OCI-LY7 (cell line): ENCODE results near the gene NCOA7. TPM values are rescaled to one million over a fixed set of nuclear protein-coding genes. Genes with fewer than 3 reads are reported as not detected.

Experiments
- BruUV-seq: library from RNA; stranded (reverse); fragments of 400-500 nt; replicated peaks from 2 replicates; lab custom pipeline; 2021; lab: Mats Ljungman, UMichigan
- CTCF ChIA-PET: fragments of 300-600 bp; sonication (Branson Sonifier 250); formaldehyde crosslinking; loops from one replicate; lab custom pipeline; 2022; ENCODE audit warnings: antibody characterized with exemption; ENCODE audit not compliant: unreplicated experiment; lab: Charles Lee
- POLR2A ChIA-PET: fragments of 300-600 bp; sonication (Branson Sonifier 250); formaldehyde crosslinking; loops from one replicate; lab custom pipeline; 2022; ENCODE audit warnings: antibody characterized with exemption; lab: Charles Lee
- DNase-seq: peaks from one replicate; pipeline ENCODE4 v3.0.0-alpha.2; 2015; ENCODE audit warnings: low spot score
- H2AFZ ChIP-seq: fragments of 200-600 bp; sonication (generic), shearing (Covaris generic); 2 replicates; pipeline ENCODE4 v1.6.1; 2014; ENCODE audit warnings: mild to moderate bottlenecking, antibody characterized with exemption, low read length, moderate library complexity
- H3K27ac ChIP-seq: fragments of 200-600 bp; sonication (generic); 2 replicates; pipeline ENCODE4 v1.5.1; 2014; ENCODE audit warnings: mixed run types, low read depth, mild to moderate bottlenecking, moderate library complexity, low read length, inconsistent platforms; ENCODE audit not compliant: poor library complexity, severe bottlenecking
- H3K36me3 ChIP-seq: fragments of 200-600 bp; sonication (generic); 2 replicates; pipeline ENCODE4 v1.6.1; 2014; ENCODE audit warnings: mild to moderate bottlenecking, antibody characterized with exemption, low read length, moderate library complexity, mixed read lengths; ENCODE audit not compliant: insufficient read depth
- H3K4me1 ChIP-seq: fragments of 200-600 bp; sonication (generic); 2 replicates; pipeline ENCODE4 v1.5.1; 2014; ENCODE audit warnings: mild to moderate bottlenecking, low read length; ENCODE audit not compliant: insufficient read depth, poor library complexity, severe bottlenecking
- H3K4me2 ChIP-seq: fragments of 200-600 bp; sonication (generic); 2 replicates; pipeline ENCODE4 v1.6.1; 2014; ENCODE audit warnings: mild to moderate bottlenecking, low read length
- H3K4me3 ChIP-seq: fragments of 200-600 bp; sonication (generic); 2 replicates; pipeline ENCODE4 v1.5.1; 2014; ENCODE audit warnings: mild to moderate bottlenecking, low read depth, low read length; ENCODE audit not compliant: poor library complexity, severe bottlenecking
- H3K79me2 ChIP-seq: fragments of 200-600 bp; sonication (generic); 2 replicates; pipeline ENCODE4 v1.6.1; 2016; ENCODE audit warnings: low read depth, mild to moderate bottlenecking, low read length, moderate library complexity, mixed read lengths; ENCODE audit not compliant: insufficient read depth
- H3K9me2 ChIP-seq: fragments of 200-600 bp; sonication (generic); 2 replicates; pipeline ENCODE4 v1.6.1; 2016; ENCODE audit warnings: mild to moderate bottlenecking, low read length, mixed read lengths; ENCODE audit not compliant: insufficient read depth
- H3K9me3 ChIP-seq: fragments of 200-600 bp; sonication (generic); 2 replicates; pipeline ENCODE4 v1.6.1; 2014; ENCODE audit warnings: mild to moderate bottlenecking, mixed run types, low read length, mixed read lengths
- H4K20me1 ChIP-seq: fragments of 200-600 bp; sonication (generic); 2 replicates; pipeline ENCODE4 v1.6.1; 2014; ENCODE audit warnings: mild to moderate bottlenecking, antibody characterized with exemption, low read length, moderate library complexity, mixed read lengths; ENCODE audit not compliant: insufficient read depth
- EZH2phosphoT487 ChIP-seq: fragments of 200-600 bp; sonication (generic); IDR thresholded peaks from 2 replicates; pipeline ENCODE4 v1.6.1; 2018; ENCODE audit warnings: low read depth, borderline replicate concordance, mild to moderate bottlenecking, mixed run types, antibody characterized with exemption, low read length, moderate library complexity, mixed read lengths
- intact Hi-C: fragments of 100-400 bp; cut with micrococcal nuclease; formaldehyde crosslinking; loops from one replicate; pipeline ENCODE4 v1.10.0; 2022; ENCODE audit not compliant: unreplicated experiment
- total RNA-seq, 2 experiments: library from RNA; depleted of rRNA in 1 of 2; stranded (reverse); fragments of >200 nt in 1 of 2; shearing (Covaris generic) in 1 of 2; gene quantifications; 2 replicates each; pipeline ENCODE4 v1.2.3, GENCODE V29; 2014 to 2022
- TF ChIP-seq, protein P1 (sequence below): fragments of 200-600 bp; sonication (generic); conservative IDR thresholded peaks from 2 replicates; pipeline ENCODE4 v1.5.1; 2014; ENCODE audit warnings: mild to moderate bottlenecking, antibody characterized with exemption, low read length, moderate library complexity, mixed read lengths

The NCOA7 gene
- total RNA-seq, 2 experiments from 2014 or later: 14.8 to 52.2 TPM

DNA sequence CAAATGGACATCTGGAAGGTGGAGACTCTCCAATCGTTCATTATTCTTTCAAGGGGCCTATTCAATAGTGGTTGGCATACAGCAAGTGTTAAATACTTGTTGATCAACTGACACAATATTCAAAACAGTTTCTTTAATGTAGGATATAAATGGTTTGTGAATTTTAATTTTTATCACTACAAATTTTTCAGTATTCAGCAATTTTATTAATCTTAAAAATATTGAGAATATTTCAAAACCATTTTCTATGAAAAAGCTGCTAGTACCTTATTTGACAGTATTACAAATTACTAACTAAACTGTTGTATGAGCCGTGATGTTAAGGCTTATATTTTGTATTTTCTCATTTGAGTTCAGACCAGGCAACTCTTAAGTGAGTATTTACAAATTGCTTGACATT, 32.4 kb downstream of the NCOA7 start:
- ChIA-PET POLR2A (interaction anchor here (0.7 to 2.6 kb wide), 2 partner anchors 13 kb away, joined by 3 to 12 read pairs; no protein-coding TSS in a partner anchor), CTCF (no interaction called here)
- BruUV-seq: no TSS peak
- Histone ChIP-seq H3K36me3 (peaks cover 73% of the 10 kb centered on the region), H3K4me1 (no peaks in the 10 kb centered on the region), H2AFZ (no peak overlapping the region), H3K4me2 (no peak overlapping the region), H3K9me2 (no peaks in the 10 kb centered on the region), H4K20me1 (no peaks in the 10 kb centered on the region), H3K27ac (no peak overlapping the region), H3K79me2 (peaks cover 5% of the 10 kb centered on the region; the same call in 1 of the 2 replicates), H3K9me3 (no peaks in the 10 kb centered on the region), H3K4me3 (no peak overlapping the region)
- no peak for TF ChIP-seq EZH2phosphoT487
- TF ChIP-seq, protein P1, sequence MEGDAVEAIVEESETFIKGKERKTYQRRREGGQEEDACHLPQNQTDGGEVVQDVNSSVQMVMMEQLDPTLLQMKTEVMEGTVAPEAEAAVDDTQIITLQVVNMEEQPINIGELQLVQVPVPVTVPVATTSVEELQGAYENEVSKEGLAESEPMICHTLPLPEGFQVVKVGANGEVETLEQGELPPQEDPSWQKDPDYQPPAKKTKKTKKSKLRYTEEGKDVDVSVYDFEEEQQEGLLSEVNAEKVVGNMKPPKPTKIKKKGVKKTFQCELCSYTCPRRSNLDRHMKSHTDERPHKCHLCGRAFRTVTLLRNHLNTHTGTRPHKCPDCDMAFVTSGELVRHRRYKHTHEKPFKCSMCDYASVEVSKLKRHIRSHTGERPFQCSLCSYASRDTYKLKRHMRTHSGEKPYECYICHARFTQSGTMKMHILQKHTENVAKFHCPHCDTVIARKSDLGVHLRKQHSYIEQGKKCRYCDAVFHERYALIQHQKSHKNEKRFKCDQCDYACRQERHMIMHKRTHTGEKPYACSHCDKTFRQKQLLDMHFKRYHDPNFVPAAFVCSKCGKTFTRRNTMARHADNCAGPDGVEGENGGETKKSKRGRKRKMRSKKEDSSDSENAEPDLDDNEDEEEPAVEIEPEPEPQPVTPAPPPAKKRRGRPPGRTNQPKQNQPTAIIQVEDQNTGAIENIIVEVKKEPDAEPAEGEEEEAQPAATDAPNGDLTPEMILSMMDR: no peak
- intact Hi-C loops: no loop called here
- no peak for DNase-seq

DNA sequence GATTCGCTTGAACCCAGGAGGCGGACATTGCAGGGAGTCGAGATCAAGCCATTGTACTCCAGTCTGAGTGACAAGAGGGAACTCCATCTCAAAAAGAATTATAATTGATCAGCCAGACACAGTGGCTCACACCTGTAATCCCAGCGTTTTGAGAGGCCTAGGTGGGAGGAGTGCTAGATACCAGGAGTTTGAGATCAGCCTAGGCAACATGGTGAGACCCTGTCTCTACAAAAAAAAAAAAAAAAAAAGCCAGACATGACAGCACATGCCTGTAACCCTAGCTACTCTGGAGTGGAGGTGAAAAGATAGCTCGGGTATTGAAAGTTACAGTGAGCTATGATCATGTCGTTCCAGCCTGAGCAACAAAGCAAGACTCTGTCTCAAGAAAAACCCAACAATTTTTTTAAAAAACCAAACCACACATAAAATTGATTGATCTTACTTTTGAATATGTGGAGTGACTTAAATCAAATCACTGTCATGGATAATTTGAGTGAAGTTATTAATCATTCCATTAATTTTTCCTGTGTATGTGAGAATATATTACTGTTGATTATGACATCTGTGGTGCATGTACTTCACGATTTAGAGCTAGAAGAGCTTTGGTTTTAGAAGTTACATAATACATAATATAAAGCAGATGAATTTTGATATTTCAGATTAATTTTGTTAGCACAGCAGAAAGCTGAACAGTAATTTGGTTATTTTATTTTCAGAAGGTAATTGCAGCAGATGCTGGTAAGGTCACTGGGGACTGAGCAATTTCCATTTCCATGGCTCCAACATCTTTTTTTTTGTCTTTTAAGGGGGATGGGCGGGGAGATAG, 34.4 kb downstream of the NCOA7 start:
- Histone ChIP-seq H3K4me3 (no peak overlapping the region), H3K9me2 (no peaks in the 10 kb centered on the region), H4K20me1 (no peaks in the 10 kb centered on the region), H3K79me2 (peaks cover 5% of the 10 kb centered on the region; the same call in 1 of the 2 replicates), H3K9me3 (no peaks in the 10 kb centered on the region), H2AFZ (no peak overlapping the region), H3K27ac (no peak overlapping the region), H3K36me3 (peaks cover 53% of the 10 kb centered on the region), H3K4me2 (no peak overlapping the region), H3K4me1 (no peaks in the 10 kb centered on the region)
- no TSS peak for BruUV-seq
- intact Hi-C loops: no loop called here
- ChIA-PET POLR2A (interaction anchor here (0.6 to 2.6 kb wide), 4 partner anchors 10 to 66 kb away, joined by 3 to 12 read pairs (median 4); no protein-coding TSS in a partner anchor), CTCF (no interaction called here)
- no peak for DNase-seq
- no peak for TF ChIP-seq EZH2phosphoT487
- TF ChIP-seq, protein P1: no peak
